ENCODE measurements around the gene LRP1B.

The LRP1B gene

GRCh38 chr2:141943918-141944317, 186.9 kb downstream of the LRP1B start:
- DNase-seq = no peak

GRCh38 chr2:141942006-141942789, 188.6 kb downstream of the LRP1B start:
- no peak for DNase-seq

DNA sequence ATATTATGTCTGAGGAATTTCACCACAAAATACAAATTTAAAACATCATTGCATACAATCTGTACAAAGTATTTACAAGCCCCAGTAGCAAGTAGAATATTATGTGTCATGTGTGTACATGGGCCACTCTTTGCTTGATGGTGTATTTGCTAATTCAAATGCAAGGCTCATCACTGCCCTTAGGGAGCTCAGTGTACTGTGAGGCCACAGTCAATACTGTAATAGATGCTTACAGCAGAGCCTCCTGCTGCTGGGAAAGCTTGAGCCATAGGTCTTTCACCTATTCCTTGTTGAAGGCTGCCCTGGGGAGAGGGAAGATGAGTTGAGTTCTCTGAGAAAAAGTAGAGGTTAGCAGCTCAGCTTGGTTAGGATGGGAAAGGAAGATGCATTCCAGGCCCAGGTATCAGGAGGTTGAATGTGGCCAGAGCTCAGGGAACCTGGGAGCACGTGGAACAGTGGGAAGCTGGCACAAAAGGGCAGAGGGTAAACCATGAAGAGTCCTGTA, 189.6 kb downstream of the LRP1B start:
- DNase-seq = no peak

DNA sequence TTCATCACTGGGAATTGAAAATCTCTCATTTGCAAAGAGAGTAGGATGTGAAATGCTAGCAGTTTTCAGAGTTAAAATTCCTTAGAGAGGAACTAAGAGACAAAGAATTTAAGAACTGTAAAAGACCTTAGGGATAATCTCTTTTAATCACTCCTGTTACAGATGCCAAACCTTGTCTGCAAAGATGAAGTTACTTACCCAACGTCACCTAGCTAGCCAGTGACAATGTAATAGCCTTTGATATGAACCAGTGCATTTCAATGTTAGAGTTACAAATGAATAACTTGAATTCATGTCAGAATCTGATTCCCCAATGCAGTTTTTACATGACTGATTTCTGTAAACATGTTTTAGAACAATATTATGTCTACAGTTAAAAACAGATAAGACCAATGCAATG, 190.1 kb downstream of the LRP1B start:
- DNase-seq = no peak

DNA sequence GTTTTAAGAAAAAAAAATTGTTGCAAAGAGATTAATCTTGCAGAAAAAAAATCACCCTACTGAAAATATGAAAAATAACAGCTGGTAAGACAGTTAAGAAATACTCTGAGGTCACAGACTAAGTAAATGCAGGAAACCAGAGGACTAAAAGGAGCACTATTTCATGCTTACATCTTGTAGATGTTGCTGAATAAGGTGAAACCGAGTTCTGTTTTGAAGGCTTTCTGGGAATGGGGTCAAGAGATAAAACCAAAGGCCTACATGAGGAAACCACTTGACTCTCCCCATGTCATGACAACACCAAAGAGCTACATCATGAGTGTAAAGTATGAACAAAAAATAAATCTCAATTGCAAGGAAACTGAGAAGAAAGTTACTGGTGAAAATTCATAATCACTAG, 197.6 kb downstream of the LRP1B start:
- DNase-seq = no peak

- DNase-seq = no peak
Observed at GRCh38 chr2:141932261-141932660, 198.6 kb downstream of the LRP1B start.

- no peak for DNase-seq
Observed at GRCh38 chr2:141931797-141932196, 199.0 kb downstream of the LRP1B start.

DNA sequence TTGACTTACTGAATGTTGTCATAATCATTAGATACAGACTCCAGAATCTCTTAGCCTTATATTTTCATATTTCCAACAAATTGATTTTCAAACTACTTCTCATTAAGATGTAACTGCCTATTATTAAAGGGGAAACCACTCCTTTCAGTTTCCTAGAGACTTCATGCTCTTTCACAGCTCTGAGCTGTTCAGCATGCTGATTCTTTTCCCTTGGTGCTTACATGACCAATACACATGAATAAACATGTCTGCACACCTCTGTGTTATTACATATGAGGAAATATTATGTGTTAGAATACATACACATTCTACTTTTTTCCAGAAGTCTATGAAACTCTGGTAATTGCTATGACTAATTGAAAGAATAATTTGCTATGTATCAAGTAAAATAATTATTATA, 200.0 kb downstream of the LRP1B start:
- no peak for DNase-seq

DNA sequence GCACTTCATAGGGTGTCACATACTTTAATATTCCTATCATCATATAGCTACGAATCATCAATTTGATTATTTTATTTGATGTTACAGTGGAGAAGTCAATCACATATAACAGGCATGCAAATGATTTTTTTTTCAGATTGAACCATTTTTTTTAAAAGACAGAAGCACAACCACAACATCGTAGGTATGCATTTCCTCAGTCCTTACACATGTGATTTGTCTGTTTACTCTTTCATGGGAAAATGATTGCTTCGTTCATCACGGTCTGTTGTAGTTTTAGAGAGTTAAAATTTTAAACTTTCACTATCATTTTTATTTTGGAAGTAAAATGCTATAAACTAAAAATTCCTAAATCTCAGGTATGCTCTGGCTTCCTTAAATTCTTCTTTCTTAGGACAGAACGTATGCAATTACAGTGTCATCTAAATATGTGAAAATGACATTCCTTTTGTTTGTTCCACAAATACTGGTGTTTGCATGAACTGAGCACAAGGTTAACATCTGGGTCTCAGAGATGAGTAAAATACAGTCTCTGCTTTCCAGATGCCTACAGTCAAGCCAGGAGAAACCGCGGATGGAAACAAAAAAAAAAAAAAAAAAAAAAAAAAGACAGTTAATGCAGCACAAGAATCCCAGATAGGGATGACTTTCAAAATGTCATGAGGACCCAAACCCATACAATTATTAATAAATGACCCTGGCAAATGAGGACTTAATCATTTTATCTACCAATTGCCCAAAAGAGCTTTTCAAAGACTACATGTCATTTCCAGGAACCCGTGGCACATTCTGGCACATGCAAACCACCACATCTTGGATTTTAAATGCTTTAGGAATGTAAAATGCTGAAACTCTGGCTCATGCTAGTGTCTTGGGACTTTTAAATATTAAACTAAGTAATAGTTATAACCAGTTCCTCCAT, 201.2 kb downstream of the LRP1B start:
- DNase-seq = no peak

DNA sequence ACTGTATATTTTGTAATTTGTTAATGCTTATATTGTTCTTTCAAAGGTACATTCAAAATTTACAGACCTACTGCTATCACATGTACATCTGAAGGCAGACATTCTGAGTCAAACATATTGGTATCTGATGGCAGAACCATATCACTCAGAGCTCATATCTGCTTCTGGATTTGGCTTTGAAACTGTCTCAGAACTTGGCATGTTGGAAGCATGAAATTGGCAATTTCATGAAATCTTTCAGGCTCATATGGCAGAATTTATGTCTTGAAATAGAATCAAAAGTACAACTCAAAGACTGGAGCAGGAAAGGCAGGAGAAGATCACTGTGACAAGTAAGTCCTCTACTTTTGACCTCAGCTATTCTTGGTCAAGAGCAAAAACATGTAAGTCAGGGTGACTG, 202.3 kb downstream of the LRP1B start:
- no peak for DNase-seq

DNA sequence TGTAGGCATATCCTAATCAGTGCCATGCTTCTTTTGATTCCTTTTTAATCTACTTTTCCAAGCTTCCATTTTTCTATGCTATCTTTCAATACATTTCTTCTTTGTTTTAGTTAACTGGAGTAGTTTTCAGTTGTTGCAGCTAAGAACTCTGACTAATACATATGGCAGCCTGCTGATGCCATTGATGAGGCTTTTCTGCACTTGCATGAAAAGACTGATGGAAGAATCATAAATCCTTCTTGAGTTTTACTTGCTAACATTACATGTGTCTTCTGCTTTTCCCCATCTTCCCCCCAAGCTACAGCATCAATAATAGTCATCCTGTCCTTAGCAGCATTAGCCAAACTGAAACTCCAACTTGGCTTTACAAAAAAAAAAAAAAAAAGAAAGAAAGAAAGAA, 203.3 kb downstream of the LRP1B start:
- DNase-seq = no peak

DNA sequence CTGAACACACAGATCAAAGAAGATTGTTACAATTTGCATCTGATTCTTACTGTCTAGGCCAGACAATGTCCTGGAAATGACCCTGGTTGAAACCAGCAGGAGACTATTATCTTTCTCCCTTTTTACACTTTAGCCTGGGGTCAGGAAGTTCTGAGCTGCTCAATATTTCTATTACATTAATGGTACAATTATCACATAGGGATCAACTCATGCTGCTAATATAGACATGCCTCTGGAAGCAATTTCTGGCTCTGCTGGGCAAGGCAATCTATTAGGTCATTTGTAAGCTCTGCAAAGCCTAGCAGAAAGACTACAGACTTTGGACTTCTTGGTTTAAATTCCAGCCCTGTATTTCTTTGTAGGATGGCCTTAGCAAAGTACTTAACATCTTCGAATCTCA, 205.3 kb downstream of the LRP1B start:
- DNase-seq = no peak

DNA sequence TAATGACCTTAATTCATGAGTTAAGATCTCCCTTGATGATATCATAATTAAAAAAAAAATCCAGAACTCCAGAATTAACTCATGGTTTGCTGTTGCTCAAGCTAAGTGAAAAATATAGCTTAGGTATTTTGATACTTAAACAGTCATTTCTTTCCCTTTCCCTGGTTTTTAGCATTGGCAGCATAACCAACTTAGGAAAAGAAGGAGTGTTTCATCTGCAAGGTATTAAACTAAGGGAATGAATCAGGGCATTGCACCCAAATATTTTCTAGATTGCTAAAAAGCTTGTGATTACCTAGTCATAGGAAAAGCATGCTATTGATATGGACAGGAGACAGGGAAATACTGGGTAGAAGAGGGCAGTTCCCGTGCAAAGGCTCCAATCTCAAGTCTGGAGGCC, 207.2 kb downstream of the LRP1B start:
- no peak for DNase-seq

GRCh38 chr2:141911485-141912066, 219.2 kb downstream of the LRP1B start:
- peak; percentile 35 for DNase-seq

DNA sequence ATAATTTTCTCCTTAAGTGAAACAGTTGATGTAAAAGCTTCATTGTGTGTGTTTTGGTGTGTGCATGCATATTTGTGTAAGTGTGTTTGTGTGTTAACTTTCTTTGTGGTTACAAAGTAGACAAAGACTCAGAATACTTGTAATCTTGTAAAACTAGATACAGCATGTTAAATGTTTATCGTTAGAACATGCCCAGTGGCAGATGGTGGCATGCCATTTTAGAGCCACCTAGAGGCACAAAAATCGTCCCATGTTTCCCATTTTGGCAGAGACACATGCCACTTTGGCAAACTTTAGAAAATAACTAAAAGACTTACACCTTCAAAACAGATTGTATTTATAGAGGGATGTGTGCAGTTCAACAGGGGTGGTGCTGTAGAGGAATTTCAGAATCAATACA, 224.1 kb downstream of the LRP1B start:
- no peak for DNase-seq

- no peak for DNase-seq
Observed at GRCh38 chr2:141900826-141901225, 230.0 kb downstream of the LRP1B start.

- DNase-seq = peak; percentile 13
Observed at GRCh38 chr2:141899740-141900139, 231.1 kb downstream of the LRP1B start.

- DNase-seq = no peak
Observed at GRCh38 chr2:141889788-141890187, 241.0 kb downstream of the LRP1B start.

DNA sequence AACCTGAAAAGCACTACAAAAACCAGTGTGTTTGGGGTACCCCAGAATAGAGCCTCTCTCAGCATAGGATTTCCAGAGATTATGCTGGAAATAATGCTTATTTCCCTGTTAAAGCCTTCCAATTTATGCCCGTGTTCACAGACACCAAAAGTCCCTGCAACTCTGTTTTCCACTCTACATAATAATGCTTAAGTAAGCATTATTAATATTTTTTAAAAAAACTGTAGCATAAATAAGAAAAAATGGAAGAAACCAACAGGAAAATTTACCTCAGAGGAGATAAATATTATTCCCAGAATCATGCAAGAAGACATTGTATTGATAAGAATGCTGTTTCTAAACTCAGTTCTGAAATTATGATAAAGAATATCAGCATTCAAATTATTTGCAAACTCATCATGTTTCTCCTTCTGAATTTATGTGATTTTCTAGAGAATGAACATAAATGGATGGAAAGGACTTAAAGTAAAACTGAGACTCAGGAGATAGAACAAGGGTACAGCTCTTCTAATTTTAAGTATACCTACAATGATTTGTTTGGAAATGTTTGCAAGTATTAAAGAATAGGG, 241.7 kb downstream of the LRP1B start:
- DNase-seq = no peak

DNA sequence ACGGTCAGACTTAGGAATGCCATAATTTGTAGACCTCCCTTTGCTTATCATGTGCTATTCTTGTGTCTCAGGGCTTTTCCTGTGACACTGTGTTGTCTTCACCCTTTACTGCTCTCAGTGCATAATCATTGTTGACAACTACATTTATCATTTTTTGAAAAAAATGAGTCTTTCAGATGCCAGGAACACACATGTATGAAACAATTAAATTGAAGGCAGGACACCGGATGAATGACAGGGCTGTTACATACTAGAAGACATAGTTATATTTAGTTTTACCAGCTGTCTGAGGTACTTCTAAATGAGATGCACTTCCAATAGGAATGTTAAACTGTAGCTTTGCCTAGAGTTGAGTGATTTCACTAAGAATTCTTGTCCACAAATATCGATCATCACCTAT, 243.5 kb downstream of the LRP1B start:
- DNase-seq = no peak

DNA sequence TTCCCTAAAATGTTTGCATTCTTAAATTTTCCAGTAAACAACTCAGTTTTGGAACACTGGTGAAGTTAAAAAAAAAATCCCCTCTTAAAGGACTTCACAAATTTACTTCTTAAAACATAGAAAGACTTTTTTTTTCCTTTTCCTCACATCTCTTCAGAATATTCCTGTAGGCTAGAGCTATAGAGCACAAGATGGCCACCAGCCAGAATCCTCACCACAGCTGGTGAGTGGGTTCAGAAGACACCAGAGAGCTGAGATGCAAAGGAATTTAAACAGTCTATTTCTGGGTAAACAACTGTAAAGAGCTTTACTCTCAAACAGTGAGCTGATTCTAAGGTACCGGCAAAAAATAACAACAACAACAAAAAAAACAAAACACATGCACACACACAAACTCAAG, 252.8 kb downstream of the LRP1B start:
- DNase-seq = no peak

GRCh38 chr2:141871913-141872634, 258.7 kb downstream of the LRP1B start:
- no peak for DNase-seq

DNA sequence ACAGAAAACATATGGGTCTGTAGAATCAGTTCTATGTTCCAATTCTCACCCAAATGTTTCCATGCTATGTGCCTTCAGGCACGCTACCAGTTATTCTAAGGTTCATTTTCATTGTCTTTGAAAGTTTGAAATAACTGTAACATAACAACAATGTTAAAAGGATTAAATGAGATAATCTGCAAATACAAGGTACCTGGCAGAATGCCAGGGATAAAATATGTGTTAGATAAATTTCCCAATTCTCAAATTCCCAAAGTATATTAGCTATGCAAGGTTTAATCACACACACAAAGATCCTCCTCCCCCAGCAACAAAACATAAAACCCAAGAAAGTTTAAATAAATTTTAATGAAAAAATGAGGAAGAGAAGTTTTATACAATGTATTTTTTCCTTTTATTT, 261.2 kb downstream of the LRP1B start:
- DNase-seq = no peak

Measured in NCI-H1436 (cell line).